ENCODE data around the gene CYP11A1. TPM values are rescaled to one million over a fixed set of nuclear protein-coding genes. Genes with fewer than 3 reads are reported as not detected.

Gene CYP11A1
- total RNA-seq, 4 donors from 2014 or later: 0.15 to 2.5 (median 0.67) TPM

DNA sequence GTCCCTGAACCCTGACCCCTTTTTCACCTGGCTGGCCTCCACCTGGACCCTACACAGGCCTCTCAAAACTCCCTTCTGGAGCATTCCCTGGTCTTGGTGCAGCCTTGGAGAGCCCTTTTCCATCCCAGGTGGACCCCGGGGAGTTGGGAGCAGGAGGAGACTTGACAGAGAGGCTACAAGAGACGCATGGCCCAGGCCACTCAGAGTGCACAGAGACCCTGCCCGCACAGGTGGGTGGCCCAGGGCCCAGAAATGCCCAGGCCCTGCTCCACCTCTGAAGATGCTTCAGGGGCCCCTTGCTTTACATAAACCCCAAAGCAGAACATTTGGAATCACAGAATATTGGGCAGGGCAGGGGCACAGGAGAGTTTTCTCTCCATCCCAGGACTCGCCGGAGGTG lies 34.4 kb downstream of the CYP11A1 start:
- in situ Hi-C loops (cut with MboI; ENCODE audit: low sequenced_read_pairs in 4 of 4): no loop called here

GRCh38 chr15:74332611-74333010 lies 34.8 kb downstream of the CYP11A1 start:
- Histone ChIP-seq H3K27me3 (no peaks in the 10 kb centered on the region), H3K36me3 (no peaks in the 10 kb centered on the region), H3K9me3 (no peaks in the 10 kb centered on the region), H3K4me3 (no peak overlapping the region), H3K4me1 (no peaks in the 10 kb centered on the region), H3K27ac (no peak overlapping the region)
- TF ChIP-seq, protein P1, sequence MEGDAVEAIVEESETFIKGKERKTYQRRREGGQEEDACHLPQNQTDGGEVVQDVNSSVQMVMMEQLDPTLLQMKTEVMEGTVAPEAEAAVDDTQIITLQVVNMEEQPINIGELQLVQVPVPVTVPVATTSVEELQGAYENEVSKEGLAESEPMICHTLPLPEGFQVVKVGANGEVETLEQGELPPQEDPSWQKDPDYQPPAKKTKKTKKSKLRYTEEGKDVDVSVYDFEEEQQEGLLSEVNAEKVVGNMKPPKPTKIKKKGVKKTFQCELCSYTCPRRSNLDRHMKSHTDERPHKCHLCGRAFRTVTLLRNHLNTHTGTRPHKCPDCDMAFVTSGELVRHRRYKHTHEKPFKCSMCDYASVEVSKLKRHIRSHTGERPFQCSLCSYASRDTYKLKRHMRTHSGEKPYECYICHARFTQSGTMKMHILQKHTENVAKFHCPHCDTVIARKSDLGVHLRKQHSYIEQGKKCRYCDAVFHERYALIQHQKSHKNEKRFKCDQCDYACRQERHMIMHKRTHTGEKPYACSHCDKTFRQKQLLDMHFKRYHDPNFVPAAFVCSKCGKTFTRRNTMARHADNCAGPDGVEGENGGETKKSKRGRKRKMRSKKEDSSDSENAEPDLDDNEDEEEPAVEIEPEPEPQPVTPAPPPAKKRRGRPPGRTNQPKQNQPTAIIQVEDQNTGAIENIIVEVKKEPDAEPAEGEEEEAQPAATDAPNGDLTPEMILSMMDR (IDR thresholded peaks at IDR 0.05 in 4 of 5, conservative IDR thresholded peaks at IDR 0.05 in 1 of 5): no peak
- TF ChIP-seq POLR2A (IDR thresholded peaks at IDR 0.05): no peak
- in situ Hi-C loops (cut with MboI; ENCODE audit: low sequenced_read_pairs in 4 of 4) (no loop called here), intact Hi-C loops (cut with DNase I; ENCODE audit: low total_unique reads) (no loop called here)
- DNase-seq (no peak), ATAC-seq (no peak)

More for the DNA sequence above, 34.4 kb downstream of the CYP11A1 start:
- H3K9me3 ChIP-seq: no peaks in the 10 kb centered on the region
- H3K4me1 ChIP-seq: no peaks in the 10 kb centered on the region
- no peak overlapping the region for H3K4me3 ChIP-seq
- no peak for TF ChIP-seq POLR2A (IDR thresholded peaks at IDR 0.05)
- TF ChIP-seq, protein P1 (IDR thresholded peaks at IDR 0.05 in 4 of 5, conservative IDR thresholded peaks at IDR 0.05 in 1 of 5): no peak
- H3K27ac ChIP-seq: no peak overlapping the region
- H3K36me3 ChIP-seq: no peaks in the 10 kb centered on the region
- H3K27me3 ChIP-seq: no peaks in the 10 kb centered on the region
- intact Hi-C loops (cut with DNase I; ENCODE audit: low total_unique reads): no loop called here
- DNase-seq (no peak), ATAC-seq (no peak)

- TF ChIP-seq POLR2A (IDR thresholded peaks at IDR 0.05): no peak
- TF ChIP-seq, protein P1 (IDR thresholded peaks at IDR 0.05 in 4 of 5, conservative IDR thresholded peaks at IDR 0.05 in 1 of 5): no peak
- intact Hi-C loops (cut with DNase I; ENCODE audit: low total_unique reads) (no loop called here), in situ Hi-C loops (cut with MboI; ENCODE audit: low sequenced_read_pairs in 4 of 4) (no loop called here)
- no peaks in the 10 kb centered on the region for H3K36me3 ChIP-seq
- H3K9me3 ChIP-seq: no peaks in the 10 kb centered on the region
- no peak overlapping the region for H3K27ac ChIP-seq
- DNase-seq (no peak), ATAC-seq (no peak)
- H3K4me3 ChIP-seq: no peak overlapping the region
- no peaks in the 10 kb centered on the region for H3K4me1 ChIP-seq
- H3K27me3 ChIP-seq: no peaks in the 10 kb centered on the region
These were observed 35.4 kb downstream of the CYP11A1 start for GRCh38 chr15:74332011-74332410.

DNA sequence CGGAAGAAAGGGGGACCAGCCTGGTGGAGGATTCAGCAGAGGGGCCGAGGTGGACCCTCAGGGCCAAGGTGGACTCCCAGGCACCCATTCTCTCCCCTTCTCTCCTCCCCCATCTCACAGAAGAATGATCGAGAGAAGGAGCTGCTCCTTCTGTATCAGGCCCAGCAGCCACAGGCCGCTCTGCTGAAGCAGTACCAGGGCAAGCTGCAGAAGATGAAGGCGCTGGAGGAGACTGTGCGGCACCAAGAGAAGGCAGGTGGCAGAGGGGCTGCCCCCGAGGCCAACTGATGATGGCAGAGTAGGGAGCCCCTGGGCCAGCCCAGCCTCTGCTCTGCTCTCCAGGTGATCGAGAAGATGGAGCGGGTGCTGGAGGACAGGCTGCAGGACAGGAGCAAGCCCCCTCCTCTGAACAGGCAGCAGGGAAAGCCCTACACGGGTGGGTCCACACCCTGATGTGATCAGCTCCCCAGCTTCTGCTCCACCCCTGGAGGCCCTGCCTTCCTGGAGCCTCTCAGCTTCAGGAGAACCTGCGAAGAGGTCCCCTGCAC lies 36.5 kb downstream of the CYP11A1 start:
- intact Hi-C loops (cut with DNase I; ENCODE audit: low total_unique reads): no loop called here
- in situ Hi-C loops (cut with MboI; ENCODE audit: low sequenced_read_pairs in 4 of 4): no loop called here
- Histone ChIP-seq H3K4me1 (no peaks in the 10 kb centered on the region), H3K36me3 (no peaks in the 10 kb centered on the region), H3K27me3 (no peaks in the 10 kb centered on the region), H3K9me3 (no peaks in the 10 kb centered on the region), H3K27ac (no peak overlapping the region), H3K4me3 (no peak overlapping the region)
- DNase-seq: no peak
- TF ChIP-seq POLR2A (IDR thresholded peaks at IDR 0.05): no peak
- no peak for ATAC-seq

DNA sequence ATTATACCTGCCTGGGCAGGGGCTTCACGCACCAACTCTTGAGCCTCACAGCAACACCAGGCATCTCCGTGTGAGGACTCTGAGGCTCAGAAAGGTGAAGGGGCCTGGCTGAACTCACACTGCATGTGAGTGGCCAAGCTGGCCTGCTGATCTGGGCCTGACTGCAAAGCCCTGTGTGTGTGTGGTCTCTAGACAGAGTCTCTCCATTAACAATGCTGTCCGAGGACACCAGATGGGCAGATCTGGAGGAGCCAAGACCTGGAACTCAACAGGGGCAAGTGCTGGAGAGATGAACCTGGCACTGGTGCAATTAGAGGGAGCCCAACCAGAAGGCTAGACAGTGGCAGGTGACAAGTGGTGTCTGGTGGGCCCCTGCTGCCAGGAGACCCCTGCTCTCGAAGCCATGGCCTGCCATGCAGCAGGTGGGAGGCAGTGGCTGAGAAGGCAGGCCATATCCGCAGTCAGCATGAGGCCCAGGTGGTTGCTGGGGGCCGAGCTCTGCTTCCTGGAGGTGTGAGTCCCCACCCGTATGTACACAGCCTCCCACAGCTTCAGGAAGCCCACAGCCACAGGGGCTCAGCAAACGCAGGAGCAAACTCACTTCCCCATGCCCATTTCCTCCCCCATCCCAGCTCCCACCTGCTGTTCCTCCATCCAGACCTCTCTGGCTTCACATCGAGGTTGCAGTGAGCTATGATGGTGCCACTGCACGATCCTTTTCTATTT lies 39.0 kb downstream of the CYP11A1 start:
- intact Hi-C loops (cut with DNase I; ENCODE audit: low total_unique reads) (loop anchor here (10.0 kb wide), 1 partner anchor 274 kb away; no protein-coding TSS in a partner anchor), in situ Hi-C loops (cut with MboI; ENCODE audit: low sequenced_read_pairs in 4 of 4) (no loop called here)
- Histone ChIP-seq H3K27ac (no peak overlapping the region), H3K9me3 (no peaks in the 10 kb centered on the region), H3K4me1 (no peaks in the 10 kb centered on the region), H3K27me3 (no peaks in the 10 kb centered on the region), H3K36me3 (no peaks in the 10 kb centered on the region), H3K4me3 (no peak overlapping the region)
- TF ChIP-seq POLR2A (IDR thresholded peaks at IDR 0.05): no peak
- TF ChIP-seq, protein P1 (IDR thresholded peaks at IDR 0.05 in 4 of 5, conservative IDR thresholded peaks at IDR 0.05 in 1 of 5): no peak
- DNase-seq (no peak), ATAC-seq (no peak)

Measured in gastrocnemius medialis (tissue), 4 donors.